Measurements from ENCODE around the gene CREB5. TPM values are rescaled to one million over a fixed set of nuclear protein-coding genes. Genes with fewer than 3 reads are reported as not detected.

The CREB5 gene
- total RNA-seq, 2 experiments from 2014 or later: 1.2 to 1.5 TPM

- H3K36me3 Mint-ChIP-seq (ENCODE audit: low read depth): no peaks in the 10 kb centered on the region
- CTCF ChIA-PET: interaction anchor here (1.4 kb wide), 1 partner anchor 32 kb away, joined by 3 read pairs; no protein-coding TSS in a partner anchor
- POLR2A ChIA-PET: no interaction called here
- H3K9me3 Mint-ChIP-seq: no peaks in the 10 kb centered on the region
- intact Hi-C loops (cut with micrococcal nuclease): no loop called here
- peaks cover 12% of the 10 kb centered on the region for H3K27me3 Mint-ChIP-seq
- TF ChIP-seq CTCF (IDR thresholded peaks at IDR 0.05): no peak
- ATAC-seq: no peak
- H3K27ac Mint-ChIP-seq: no peak overlapping the region
- DNase-seq: no peak
- no peak overlapping the region for H3K4me3 Mint-ChIP-seq
- peaks cover 10% of the 10 kb centered on the region for H3K4me1 Mint-ChIP-seq (ENCODE audit: low read depth)
These were observed 33.8 kb downstream of the CREB5 start for GRCh38 chr7:28446131-28446530.

GRCh38 chr7:28447071-28447470, 34.8 kb downstream of the CREB5 start:
- CTCF ChIA-PET: interaction anchor here (1.4 kb wide), 1 partner anchor 31 kb away, joined by 3 read pairs; no protein-coding TSS in a partner anchor
- no peak for TF ChIP-seq CTCF (IDR thresholded peaks at IDR 0.05)

DNA sequence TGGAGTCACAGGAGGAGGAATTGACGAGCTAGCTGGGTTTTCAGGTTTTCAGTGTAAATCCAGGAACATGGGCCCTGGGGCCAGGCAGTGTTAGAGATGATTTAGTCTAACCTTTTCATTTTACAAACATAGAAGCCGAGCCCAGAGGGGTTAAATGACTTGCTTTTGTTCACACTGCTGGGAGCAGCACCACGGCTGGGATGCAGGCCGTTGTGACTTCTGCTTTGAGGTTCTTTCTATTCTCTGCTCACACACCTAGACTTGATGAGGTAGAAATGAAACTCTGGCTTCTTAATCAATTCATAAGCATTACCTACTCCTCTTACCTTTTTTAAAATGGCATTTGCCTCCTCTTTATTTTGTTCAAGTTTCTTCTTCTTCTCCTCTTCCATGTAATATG, 36.4 kb downstream of the CREB5 start:
- DNase-seq (no peak), ATAC-seq (no peak)
- H3K27ac Mint-ChIP-seq: no peak overlapping the region
- H3K9me3 Mint-ChIP-seq: no peaks in the 10 kb centered on the region
- ChIA-PET POLR2A (no interaction called here), CTCF (no interaction called here)
- intact Hi-C loops (cut with micrococcal nuclease): no loop called here
- H3K4me3 Mint-ChIP-seq: no peak overlapping the region
- no peaks in the 10 kb centered on the region for H3K4me1 Mint-ChIP-seq (ENCODE audit: low read depth)
- H3K27me3 Mint-ChIP-seq: peaks cover 8% of the 10 kb centered on the region
- no peaks in the 10 kb centered on the region for H3K36me3 Mint-ChIP-seq (ENCODE audit: low read depth)
- TF ChIP-seq CTCF (IDR thresholded peaks at IDR 0.05): no peak

More at GRCh38 chr7:28447071-28447470, 34.8 kb downstream of the CREB5 start:
- Mint-ChIP-seq H3K36me3 (ENCODE audit: low read depth) (no peaks in the 10 kb centered on the region), H3K27ac (no peak overlapping the region), H3K27me3 (peaks cover 12% of the 10 kb centered on the region), H3K4me1 (ENCODE audit: low read depth) (peaks cover 10% of the 10 kb centered on the region), H3K4me3 (no peak overlapping the region), H3K9me3 (no peaks in the 10 kb centered on the region)
- intact Hi-C loops (cut with micrococcal nuclease): no loop called here
- DNase-seq (no peak), ATAC-seq (no peak)
- POLR2A ChIA-PET: no interaction called here

GRCh38 chr7:28452681-28453080, 40.4 kb downstream of the CREB5 start:
- Mint-ChIP-seq H3K27ac (no peak overlapping the region), H3K9me3 (no peaks in the 10 kb centered on the region), H3K27me3 (peaks cover 5% of the 10 kb centered on the region), H3K4me1 (ENCODE audit: low read depth) (no peaks in the 10 kb centered on the region), H3K4me3 (no peak overlapping the region), H3K36me3 (ENCODE audit: low read depth) (no peaks in the 10 kb centered on the region)
- no peak for TF ChIP-seq CTCF (IDR thresholded peaks at IDR 0.05)
- CTCF ChIA-PET: no interaction called here
- no peak for DNase-seq
- POLR2A ChIA-PET: no interaction called here
- intact Hi-C loops (cut with micrococcal nuclease): no loop called here
- ATAC-seq: no peak

DNA sequence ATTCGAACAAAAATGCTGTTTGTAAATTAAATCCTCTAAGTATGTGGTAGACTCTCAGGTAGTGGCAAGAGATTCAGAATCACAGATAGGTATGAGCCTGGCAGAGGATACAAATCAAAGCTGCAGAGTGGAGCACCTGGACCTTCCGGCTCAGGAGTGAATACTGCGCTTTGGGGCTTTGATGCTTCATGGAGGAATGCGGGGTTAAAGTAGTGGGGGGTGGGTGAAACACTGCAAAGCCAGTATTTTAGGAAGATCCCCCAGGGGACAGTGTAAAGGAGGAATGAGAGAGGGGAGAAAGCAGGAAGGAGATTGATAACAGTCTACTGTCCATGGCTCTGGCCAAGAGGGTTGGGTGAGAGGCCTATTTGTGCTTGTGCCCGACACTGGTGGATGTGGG, 43.2 kb downstream of the CREB5 start:
- no peak for TF ChIP-seq CTCF (IDR thresholded peaks at IDR 0.05)
- Mint-ChIP-seq H3K9me3 (no peaks in the 10 kb centered on the region), H3K4me1 (ENCODE audit: low read depth) (no peaks in the 10 kb centered on the region), H3K27me3 (peaks cover 5% of the 10 kb centered on the region), H3K4me3 (no peak overlapping the region), H3K36me3 (ENCODE audit: low read depth) (no peaks in the 10 kb centered on the region), H3K27ac (no peak overlapping the region)
- intact Hi-C loops (cut with micrococcal nuclease): no loop called here
- CTCF ChIA-PET: no interaction called here
- no peak for ATAC-seq
- POLR2A ChIA-PET: no interaction called here
- DNase-seq: no peak
